ENCODE measurements around the gene C18orf63. TPM values are rescaled to one million over a fixed set of nuclear protein-coding genes. Genes with fewer than 3 reads are reported as not detected.

The C18orf63 gene
- total RNA-seq, 2 donors from 2014 or later, result not detected

GRCh38 chr18:74288041-74288440 is 27.6 kb upstream of the C18orf63 start:
- no peaks in the 10 kb centered on the region for H3K36me3 ChIP-seq
- H3K9me3 ChIP-seq, result no peaks in the 10 kb centered on the region
- no peak for TF ChIP-seq CTCF (IDR thresholded peaks at IDR 0.05)
- no peak overlapping the region for H3K4me3 ChIP-seq
- H3K27me3 ChIP-seq, result no peaks in the 10 kb centered on the region
- peak overlapping the region in 1 of 2 donors; percentile 49 for H3K27ac ChIP-seq
- DNase-seq (ENCODE audit: low spot score), result no peak
- peaks cover 0 to 55% of the 10 kb centered on the region in 2 donors for H3K4me1 ChIP-seq

GRCh38 chr18:74288730-74289129 is 26.9 kb upstream of the C18orf63 start:
- no peak for DNase-seq (ENCODE audit: low spot score)
- H3K27ac ChIP-seq, result peak overlapping the region; percentile 47 to 49
- TF ChIP-seq CTCF (IDR thresholded peaks at IDR 0.05), result no peak
- no peaks in the 10 kb centered on the region for H3K9me3 ChIP-seq
- no peaks in the 10 kb centered on the region for H3K27me3 ChIP-seq
- peaks cover 0 to 49% of the 10 kb centered on the region in 2 donors for H3K4me1 ChIP-seq
- H3K4me3 ChIP-seq, result no peak overlapping the region
- no peaks in the 10 kb centered on the region for H3K36me3 ChIP-seq

- Histone ChIP-seq H3K27me3 (no peaks in the 10 kb centered on the region), H3K9me3 (no peaks in the 10 kb centered on the region), H3K4me3 (no peak overlapping the region), H3K36me3 (no peaks in the 10 kb centered on the region), H3K27ac (peak overlapping the region; percentile 47 to 49), H3K4me1 (peaks cover 0 to 45% of the 10 kb centered on the region in 2 donors)
- no peak for DNase-seq (ENCODE audit: low spot score)
- TF ChIP-seq CTCF (IDR thresholded peaks at IDR 0.05), result no peak
Measured at GRCh38 chr18:74289137-74289536, 26.5 kb upstream of the C18orf63 start.

GRCh38 chr18:74290021-74290420 is 25.6 kb upstream of the C18orf63 start:
- Histone ChIP-seq H3K36me3 (no peaks in the 10 kb centered on the region), H3K27me3 (no peaks in the 10 kb centered on the region), H3K4me3 (no peak overlapping the region), H3K4me1 (peaks cover 0 to 36% of the 10 kb centered on the region in 2 donors), H3K9me3 (no peaks in the 10 kb centered on the region), H3K27ac (peak overlapping the region in 1 of 2 donors; percentile 70)
- no peak for DNase-seq (ENCODE audit: low spot score)
- TF ChIP-seq CTCF (IDR thresholded peaks at IDR 0.05), result no peak

DNA sequence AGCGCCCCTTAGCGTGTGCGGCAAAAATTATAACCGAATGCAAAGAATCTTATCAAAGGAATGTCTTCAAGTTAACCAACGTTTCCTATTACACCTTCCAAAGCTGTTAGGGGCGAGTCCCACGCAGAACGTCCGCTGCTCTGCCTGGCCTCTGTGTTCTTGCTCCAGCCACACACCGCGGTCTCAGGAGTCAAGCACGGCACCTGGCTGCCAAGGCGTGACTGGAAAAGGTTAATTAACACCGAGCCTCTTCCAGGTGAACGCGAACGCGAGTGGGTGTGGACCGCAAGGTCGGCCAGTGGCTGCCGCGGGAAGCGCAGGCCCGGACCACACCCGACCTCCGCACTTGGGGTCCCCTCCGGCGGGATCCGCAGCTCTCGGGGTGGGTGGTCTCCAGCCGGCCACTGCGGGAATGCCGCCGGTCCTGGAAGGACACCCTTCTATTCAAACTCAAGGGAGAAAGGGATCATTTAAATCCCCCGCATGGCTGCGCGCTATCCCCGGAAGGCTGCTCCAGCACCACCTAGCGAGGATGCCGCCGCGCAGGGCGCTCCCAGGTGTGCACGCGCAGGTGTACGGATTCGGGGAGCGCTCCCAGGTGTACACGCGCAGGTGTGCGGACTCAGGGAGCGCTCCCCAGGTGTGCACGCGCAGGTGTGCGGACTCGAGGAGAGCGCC is 24.7 kb upstream of the C18orf63 start:
- TF ChIP-seq CTCF (IDR thresholded peaks at IDR 0.05), result peak in 1 of 2 donors; percentile 58
- no peaks in the 10 kb centered on the region for H3K27me3 ChIP-seq
- H3K27ac ChIP-seq, result peak overlapping the region; percentile 32 to 70
- no peak for DNase-seq (ENCODE audit: low spot score)
- H3K4me1 ChIP-seq, result peaks cover 0 to 32% of the 10 kb centered on the region in 2 donors
- peak overlapping the region; percentile 80 to 83 for H3K4me3 ChIP-seq
- no peaks in the 10 kb centered on the region for H3K9me3 ChIP-seq
- no peaks in the 10 kb centered on the region for H3K36me3 ChIP-seq

- Histone ChIP-seq H3K4me1 (peaks cover 0 to 32% of the 10 kb centered on the region in 2 donors), H3K27ac (peak overlapping the region; percentile 32 to 70), H3K36me3 (no peaks in the 10 kb centered on the region), H3K27me3 (no peaks in the 10 kb centered on the region), H3K4me3 (peak overlapping the region; percentile 80 to 83), H3K9me3 (no peaks in the 10 kb centered on the region)
- DNase-seq (ENCODE audit: low spot score), result no peak
- TF ChIP-seq CTCF (IDR thresholded peaks at IDR 0.05), result no peak
Measured at GRCh38 chr18:74291472-74291770, 24.2 kb upstream of the C18orf63 start.

Data from right atrium auricular region (tissue), 2 donors.